Peyer's patch (tissue), 4 donors: ENCODE measurements around the gene GLIS2.

ENCODE experiments used
- POLR2A ChIP-seq, 2 donors: fragments of 450-650 bp; IDR thresholded peaks; one replicate each; pipeline ENCODE4 v1.5.1; 2017; ENCODE audit warnings: antibody characterized with exemption in 2 of 2, mild to moderate bottlenecking in 2 of 2, moderate library complexity in 2 of 2
- TF ChIP-seq, protein P1 (sequence below), 6 experiments: fragments of 450-650 bp in 4 of 6; fragments of 200-600 bp in 2 of 6; sonication (generic) in 1 of 6; IDR thresholded peaks; one replicate each; pipeline ENCODE4 v1.5.1; 2017 to 2019; ENCODE audit warnings: antibody characterized with exemption in 6 of 6, mild to moderate bottlenecking in 3 of 6, moderate library complexity in 1 of 6

DNA sequence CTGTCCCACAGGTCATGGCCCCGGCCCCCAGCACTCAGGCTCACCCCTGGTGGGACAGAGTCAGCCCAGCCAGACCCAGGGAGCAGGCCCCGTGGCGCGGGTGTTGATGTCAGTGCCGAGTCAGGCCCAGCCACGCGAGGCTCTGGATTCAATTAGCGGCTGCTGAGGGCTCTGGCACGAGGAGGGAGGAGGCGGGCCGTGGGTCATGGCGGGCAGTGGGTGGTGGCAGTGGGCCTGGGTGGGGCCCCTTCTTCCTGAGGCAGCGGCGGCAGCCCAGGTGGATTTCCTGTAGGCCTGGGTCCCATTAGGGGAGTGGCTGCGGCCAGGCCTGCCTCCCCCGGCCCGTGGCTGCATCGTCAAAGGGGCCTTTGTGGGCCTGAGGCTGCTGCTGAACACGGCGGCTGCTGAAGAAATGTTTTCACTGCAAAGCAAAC lies 68.7 kb downstream of the GLIS2 start:
- TF ChIP-seq, protein P1, sequence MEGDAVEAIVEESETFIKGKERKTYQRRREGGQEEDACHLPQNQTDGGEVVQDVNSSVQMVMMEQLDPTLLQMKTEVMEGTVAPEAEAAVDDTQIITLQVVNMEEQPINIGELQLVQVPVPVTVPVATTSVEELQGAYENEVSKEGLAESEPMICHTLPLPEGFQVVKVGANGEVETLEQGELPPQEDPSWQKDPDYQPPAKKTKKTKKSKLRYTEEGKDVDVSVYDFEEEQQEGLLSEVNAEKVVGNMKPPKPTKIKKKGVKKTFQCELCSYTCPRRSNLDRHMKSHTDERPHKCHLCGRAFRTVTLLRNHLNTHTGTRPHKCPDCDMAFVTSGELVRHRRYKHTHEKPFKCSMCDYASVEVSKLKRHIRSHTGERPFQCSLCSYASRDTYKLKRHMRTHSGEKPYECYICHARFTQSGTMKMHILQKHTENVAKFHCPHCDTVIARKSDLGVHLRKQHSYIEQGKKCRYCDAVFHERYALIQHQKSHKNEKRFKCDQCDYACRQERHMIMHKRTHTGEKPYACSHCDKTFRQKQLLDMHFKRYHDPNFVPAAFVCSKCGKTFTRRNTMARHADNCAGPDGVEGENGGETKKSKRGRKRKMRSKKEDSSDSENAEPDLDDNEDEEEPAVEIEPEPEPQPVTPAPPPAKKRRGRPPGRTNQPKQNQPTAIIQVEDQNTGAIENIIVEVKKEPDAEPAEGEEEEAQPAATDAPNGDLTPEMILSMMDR (IDR thresholded peaks at IDR 0.05), result no peak
- TF ChIP-seq POLR2A (IDR thresholded peaks at IDR 0.05), result no peak
